Activated CD8-positive, alpha-beta memory T cell treated with anti-CD3 and anti-CD28 coated beads, Interleukin-2, amount 50 U/mL, for 1 hour (primary cell): Measurements from ENCODE around the gene FAM174B.

ENCODE experiments used
- DNase-seq: peaks from one replicate; pipeline ENCODE4 v3.0.0-alpha.2; 2020; ENCODE audit errors: extremely low read depth

The FAM174B gene

GRCh38 chr15:92601592-92602266 lies 53.8 kb downstream of the FAM174B start:
- no peak for DNase-seq

GRCh38 chr15:92600856-92601255 lies 54.7 kb downstream of the FAM174B start:
- no peak for DNase-seq

- no peak for DNase-seq
Measured at GRCh38 chr15:92599394-92599970, 56.1 kb downstream of the FAM174B start.

GRCh38 chr15:92597548-92597947 lies 58.0 kb downstream of the FAM174B start:
- no peak for DNase-seq

GRCh38 chr15:92596623-92597022 lies 59.0 kb downstream of the FAM174B start:
- no peak for DNase-seq

GRCh38 chr15:92595506-92596381 lies 59.8 kb downstream of the FAM174B start:
- DNase-seq = no peak

- no peak for DNase-seq
Measured at GRCh38 chr15:92591275-92591674, 64.3 kb downstream of the FAM174B start.

- DNase-seq = no peak
Measured at GRCh38 chr15:92586966-92587365, 68.6 kb downstream of the FAM174B start.

- DNase-seq = no peak
Measured at GRCh38 chr15:92586383-92586942, 69.1 kb downstream of the FAM174B start.

GRCh38 chr15:92584105-92584504 lies 71.5 kb downstream of the FAM174B start:
- no peak for DNase-seq

- no peak for DNase-seq
Measured at GRCh38 chr15:92583096-92584034, 72.2 kb downstream of the FAM174B start.

GRCh38 chr15:92582206-92582605 lies 73.4 kb downstream of the FAM174B start:
- no peak for DNase-seq

GRCh38 chr15:92580933-92581445 lies 74.6 kb downstream of the FAM174B start:
- no peak for DNase-seq

- no peak for DNase-seq
Measured at GRCh38 chr15:92580521-92580920, 75.1 kb downstream of the FAM174B start.

- no peak for DNase-seq
Measured at GRCh38 chr15:92579931-92580470, 75.6 kb downstream of the FAM174B start.

GRCh38 chr15:92579486-92579885 lies 76.1 kb downstream of the FAM174B start:
- DNase-seq = no peak

- no peak for DNase-seq
Measured at GRCh38 chr15:92578096-92578835, 77.3 kb downstream of the FAM174B start.

GRCh38 chr15:92576597-92577200 lies 78.9 kb downstream of the FAM174B start:
- no peak for DNase-seq

- no peak for DNase-seq
Measured at GRCh38 chr15:92574566-92574965, 81.0 kb downstream of the FAM174B start.

GRCh38 chr15:92574161-92574560 lies 81.4 kb downstream of the FAM174B start:
- DNase-seq = no peak
